Measurements from ENCODE around the gene THAP6. TPM values are rescaled to one million over a fixed set of nuclear protein-coding genes. Genes with fewer than 3 reads are reported as not detected.

THAP6 gene
- total and polyA plus RNA-seq, 2 donors (not counting 1 experiment from before 2014, with no cell fraction given) = 8.9 to 38.3 TPM

- Histone ChIP-seq H3K79me2 (ENCODE audit: control insufficient read depth, insufficient read depth, low read length) (no peaks in the 10 kb centered on the region), H3K4me1 (ENCODE audit: control insufficient read depth in 2 of 2, insufficient read depth in 2 of 2, low read length in 2 of 2) (no peaks in the 10 kb centered on the region), H3K4me2 (replicated peaks; ENCODE audit: low read depth, low read length, poor library complexity, severe bottlenecking) (no peak overlapping the region), H3K27ac (ENCODE audit: low read length in 2 of 2) (no peak overlapping the region), H3K4me3 (ENCODE audit: control extremely low read depth in 1 of 5, extremely low read depth in 1 of 5, insufficient read depth in 1 of 5, low read depth in 2 of 5, low read length in 4 of 5) (no peak overlapping the region), H3K9me3 (ENCODE audit: control extremely low read depth in 1 of 3, control insufficient read depth in 2 of 3, insufficient read depth in 1 of 3, low read length in 2 of 3) (peaks cover 0 to 4% (median 0%) of the 10 kb centered on the region in 3 donors), H3K9ac (ENCODE audit: low read length) (no peak overlapping the region), H2AFZ (ENCODE audit: insufficient read depth, low read depth, low read length, poor library complexity, severe bottlenecking) (no peak overlapping the region), H3K36me3 (replicated peaks in 1 of 2; ENCODE audit: control extremely low read depth in 1 of 2, control insufficient read depth in 1 of 2, extremely low read depth in 1 of 2, insufficient read depth in 2 of 2, low read length in 1 of 2) (peaks cover 15 to 25% of the 10 kb centered on the region in 2 experiments), H3K27me3 (replicated peaks in 1 of 4; ENCODE audit: control extremely low read depth in 1 of 4, control insufficient read depth in 3 of 4, insufficient read depth in 4 of 4, low read length in 3 of 4) (no peaks in the 10 kb centered on the region), H4K20me1 (ENCODE audit: control insufficient read depth, insufficient read depth, low read length, poor library complexity, severe bottlenecking) (no peaks in the 10 kb centered on the region)
- ATAC-seq (ENCODE audit: low read depth) = no peak
- ChIA-PET CTCF (no interaction called here), POLR2A (no interaction called here)
- WGBS (ENCODE audit: insufficient coverage) = 100% methylated on average over 3 of the region's 3 CpGs
- no peak for TF ChIP-seq CTCF (IDR thresholded peaks at IDR 0.05)
- H3K9me3 Mint-ChIP-seq (ENCODE audit: insufficient read depth) = peaks cover 2% of the 10 kb centered on the region
- no peak overlapping the region for H3K27ac Mint-ChIP-seq
- no peaks in the 10 kb centered on the region for H3K27me3 Mint-ChIP-seq
- DNase-seq = no peak
- H3K4me3 Mint-ChIP-seq = no peak overlapping the region
- intact Hi-C loops (cut with micrococcal nuclease) = no loop called here
- no peaks in the 10 kb centered on the region for H3K4me1 Mint-ChIP-seq
Measured at GRCh38 chr4:75477201-75477600, 37.1 kb upstream of the THAP6 start.

GRCh38 chr4:75484190-75484589 lies 30.1 kb upstream of the THAP6 start:
- intact Hi-C loops (cut with micrococcal nuclease) = no loop called here
- DNase-seq = no peak

More at GRCh38 chr4:75484190-75484589, 30.1 kb upstream of the THAP6 start:
- ChIA-PET POLR2A (no interaction called here), CTCF (no interaction called here)
- Histone ChIP-seq H3K36me3 (replicated peaks in 1 of 2; ENCODE audit: control extremely low read depth in 1 of 2, control insufficient read depth in 1 of 2, extremely low read depth in 1 of 2, insufficient read depth in 2 of 2, low read length in 1 of 2) (peaks cover 20 to 45% of the 10 kb centered on the region in 2 experiments), H4K20me1 (ENCODE audit: control insufficient read depth, insufficient read depth, low read length, poor library complexity, severe bottlenecking) (no peaks in the 10 kb centered on the region), H3K79me2 (ENCODE audit: control insufficient read depth, insufficient read depth, low read length) (no peaks in the 10 kb centered on the region), H3K9me3 (ENCODE audit: control extremely low read depth in 1 of 3, control insufficient read depth in 2 of 3, insufficient read depth in 1 of 3, low read length in 2 of 3) (no peaks in the 10 kb centered on the region), H3K27me3 (replicated peaks in 1 of 4; ENCODE audit: control extremely low read depth in 1 of 4, control insufficient read depth in 3 of 4, insufficient read depth in 4 of 4, low read length in 3 of 4) (no peaks in the 10 kb centered on the region), H2AFZ (ENCODE audit: insufficient read depth, low read depth, low read length, poor library complexity, severe bottlenecking) (no peak overlapping the region), H3K4me2 (replicated peaks; ENCODE audit: low read depth, low read length, poor library complexity, severe bottlenecking) (no peak overlapping the region), H3K27ac (ENCODE audit: low read length in 2 of 2) (no peak overlapping the region), H3K4me3 (ENCODE audit: control extremely low read depth in 1 of 5, extremely low read depth in 1 of 5, insufficient read depth in 1 of 5, low read depth in 2 of 5, low read length in 4 of 5) (no peak overlapping the region), H3K9ac (ENCODE audit: low read length) (no peak overlapping the region), H3K4me1 (ENCODE audit: control insufficient read depth in 2 of 2, insufficient read depth in 2 of 2, low read length in 2 of 2) (no peaks in the 10 kb centered on the region)
- H3K4me1 Mint-ChIP-seq = no peaks in the 10 kb centered on the region
- H3K27ac Mint-ChIP-seq = no peak overlapping the region
- no peaks in the 10 kb centered on the region for H3K9me3 Mint-ChIP-seq (ENCODE audit: insufficient read depth)
- ATAC-seq (ENCODE audit: low read depth) = no peak
- 63% methylated on average over 3 of the region's 4 CpGs for WGBS (ENCODE audit: insufficient coverage)
- no peaks in the 10 kb centered on the region for H3K27me3 Mint-ChIP-seq
- TF ChIP-seq EZH2 (IDR thresholded peaks at IDR 0.05; ENCODE audit: borderline replicate concordance, insufficient read depth, low read depth, low read length, poor library complexity, severe bottlenecking) = no peak
- TF ChIP-seq CTCF (IDR thresholded peaks at IDR 0.05) = no peak
- H3K4me3 Mint-ChIP-seq = no peak overlapping the region
